Thyroid gland (tissue), 4 donors: ENCODE data around the gene KRT76. TPM values are rescaled to one million over a fixed set of nuclear protein-coding genes. Genes with fewer than 3 reads are reported as not detected.

Experiments used
- DNase-seq, 2 donors: peaks; one replicate each; pipeline ENCODE4 v3.0.0-alpha.2; 2019
- H3K27ac ChIP-seq, 3 donors: fragments of 200-600 bp; sonication (generic); 1 replicate in 2 of 3; 2 replicates in 1 of 3; pipeline ENCODE4 v1.5.1; 2016 to 2019; ENCODE audit warnings: mild to moderate bottlenecking in 1 of 3, moderate library complexity in 1 of 3
- H3K27me3 ChIP-seq: fragments of 200-600 bp; sonication (generic); one replicate; pipeline ENCODE4 v1.5.1; 2019
- H3K36me3 ChIP-seq, 2 donors: fragments of 200-600 bp; sonication (generic); one replicate each; pipeline ENCODE4 v1.5.1; 2016 to 2019
- H3K4me1 ChIP-seq, 2 donors: fragments of 200-600 bp; sonication (generic); one replicate each; pipeline ENCODE4 v1.5.1; 2017 to 2019
- H3K4me3 ChIP-seq, 3 donors: fragments of 200-600 bp; sonication (generic); replicated peaks in 1 of 3; 1 replicate in 2 of 3; 2 replicates in 1 of 3; pipeline ENCODE4 v1.5.1; 2016; ENCODE audit warnings: mild to moderate bottlenecking in 1 of 3
- H3K9me3 ChIP-seq: fragments of 200-600 bp; sonication (generic); one replicate; pipeline ENCODE4 v1.5.1; 2017
- CTCF ChIP-seq, 6 experiments: fragments of 200-600 bp in 3 of 6; fragments of 450-650 bp in 3 of 6; sonication (generic) in 3 of 6; IDR thresholded peaks; one replicate each; pipeline ENCODE4 v1.5.1; 2016 to 2019; ENCODE audit warnings: antibody characterized with exemption in 6 of 6, mild to moderate bottlenecking in 2 of 6, inconsistent platforms in 1 of 6, moderate library complexity in 1 of 6
- POLR2A ChIP-seq, 2 donors: fragments of 450-650 bp; IDR thresholded peaks; one replicate each; pipeline ENCODE4 v1.6.1; 2017; ENCODE audit warnings: antibody characterized with exemption in 2 of 2, mild to moderate bottlenecking in 2 of 2, moderate library complexity in 1 of 2
- WGBS, 2 donors: methylation state at CpG; one replicate each; pipeline ENCODE4 v1.1.5; 2017; 5-methylcytosine and 5-hydroxymethylcytosine counted together
- intact Hi-C: fragments of 100-400 bp; cut with DNase I; formaldehyde crosslinking; loops from one replicate; pipeline ENCODE4 v1.15.1; 2023
- total RNA-seq, 4 donors: library from RNA; depleted of rRNA; stranded (reverse); fragments of >200 nt; gene quantifications; one replicate each; pipeline ENCODE4 v1.2.3, GENCODE V29; 2016

Gene KRT76
- total RNA-seq, 4 donors from 2014 or later: not detected

GRCh38 chr12:52817003-52817698 is 40.0 kb upstream of the KRT76 start:
- intact Hi-C loops: no loop called here
- H3K9me3 ChIP-seq: no peaks in the 10 kb centered on the region
- no peaks in the 10 kb centered on the region for H3K27me3 ChIP-seq
- H3K4me1 ChIP-seq: peaks cover 3 to 8% of the 10 kb centered on the region in 2 donors
- TF ChIP-seq POLR2A (IDR thresholded peaks at IDR 0.05): no peak
- no peak for TF ChIP-seq CTCF (IDR thresholded peaks at IDR 0.05)
- no peak overlapping the region for H3K4me3 ChIP-seq
- H3K27ac ChIP-seq: no peak overlapping the region
- WGBS, 2 donors: 90 to 95% methylated on average over 8 of the region's 8 CpGs
- DNase-seq: no peak
- H3K36me3 ChIP-seq: no peaks in the 10 kb centered on the region

GRCh38 chr12:52815676-52816588 is 38.8 kb upstream of the KRT76 start:
- H3K4me1 ChIP-seq: peaks cover 3 to 8% of the 10 kb centered on the region in 2 donors
- H3K36me3 ChIP-seq: no peaks in the 10 kb centered on the region
- no peaks in the 10 kb centered on the region for H3K9me3 ChIP-seq
- intact Hi-C loops: no loop called here
- WGBS, 2 donors: 63 to 67% methylated on average over 9 of the region's 9 CpGs
- no peak for DNase-seq
- TF ChIP-seq POLR2A (IDR thresholded peaks at IDR 0.05) (no peak), CTCF (IDR thresholded peaks at IDR 0.05) (no peak)
- H3K27me3 ChIP-seq: no peaks in the 10 kb centered on the region
- H3K27ac ChIP-seq: no peak overlapping the region
- H3K4me3 ChIP-seq: no peak overlapping the region

GRCh38 chr12:52815161-52815560 is 38.0 kb upstream of the KRT76 start:
- Histone ChIP-seq H3K4me1 (peaks cover 3 to 8% of the 10 kb centered on the region in 2 donors), H3K9me3 (no peaks in the 10 kb centered on the region), H3K36me3 (no peaks in the 10 kb centered on the region), H3K4me3 (no peak overlapping the region), H3K27me3 (no peaks in the 10 kb centered on the region), H3K27ac (no peak overlapping the region)
- no peak for TF ChIP-seq POLR2A (IDR thresholded peaks at IDR 0.05)
- no peak for TF ChIP-seq CTCF (IDR thresholded peaks at IDR 0.05)
- WGBS, 2 donors: 83 to 92% methylated on average over 4 of the region's 4 CpGs
- DNase-seq: no peak
- intact Hi-C loops: no loop called here

GRCh38 chr12:52814710-52815155 is 37.6 kb upstream of the KRT76 start:
- intact Hi-C loops: no loop called here
- peaks cover 3 to 8% of the 10 kb centered on the region in 2 donors for H3K4me1 ChIP-seq
- whole genome bisulfite sequencing, 2 donors: 81 to 82% methylated on average over 4 of the region's 4 CpGs
- TF ChIP-seq CTCF (IDR thresholded peaks at IDR 0.05) (no peak), POLR2A (IDR thresholded peaks at IDR 0.05) (no peak)
- DNase-seq: no peak
- no peaks in the 10 kb centered on the region for H3K27me3 ChIP-seq
- H3K9me3 ChIP-seq: no peaks in the 10 kb centered on the region
- no peak overlapping the region for H3K4me3 ChIP-seq
- H3K27ac ChIP-seq: no peak overlapping the region
- H3K36me3 ChIP-seq: no peaks in the 10 kb centered on the region
